ENCODE measurements around the gene SIGLEC15. TPM values are rescaled to one million over a fixed set of nuclear protein-coding genes. Genes with fewer than 3 reads are reported as not detected.

SIGLEC15 gene
- total RNA-seq, 1 donor from 2014 or later, result 0.32 TPM

DNA sequence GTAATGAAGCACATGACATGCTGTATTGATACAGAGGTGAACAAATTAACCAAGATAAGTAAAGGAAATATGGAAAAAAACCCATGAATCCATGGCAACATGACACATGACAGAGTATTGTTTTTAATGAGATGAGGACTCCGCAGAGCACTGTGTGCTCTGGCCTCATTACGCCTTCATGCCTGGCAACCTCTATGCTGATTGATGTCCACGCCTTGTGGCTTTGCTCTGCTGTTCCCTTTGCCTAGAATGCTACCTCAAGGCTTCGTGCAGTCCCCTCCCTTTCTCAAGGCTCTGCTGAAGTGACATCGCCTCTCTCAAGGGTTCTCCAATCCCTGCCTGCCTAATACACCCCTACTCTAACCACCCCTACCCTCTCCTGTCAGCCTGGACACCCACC is 8.4 kb downstream of the SIGLEC15 start:
- Histone ChIP-seq H3K4me3 (no peak overlapping the region), H3K27ac (no peak overlapping the region), H3K4me1 (peaks cover 25% of the 10 kb centered on the region), H3K27me3 (peaks cover 24% of the 10 kb centered on the region), H3K36me3 (no peaks in the 10 kb centered on the region), H3K9me3 (no peaks in the 10 kb centered on the region)
- DNase-seq (no peak), ATAC-seq (no peak)
- TF ChIP-seq, protein P1, sequence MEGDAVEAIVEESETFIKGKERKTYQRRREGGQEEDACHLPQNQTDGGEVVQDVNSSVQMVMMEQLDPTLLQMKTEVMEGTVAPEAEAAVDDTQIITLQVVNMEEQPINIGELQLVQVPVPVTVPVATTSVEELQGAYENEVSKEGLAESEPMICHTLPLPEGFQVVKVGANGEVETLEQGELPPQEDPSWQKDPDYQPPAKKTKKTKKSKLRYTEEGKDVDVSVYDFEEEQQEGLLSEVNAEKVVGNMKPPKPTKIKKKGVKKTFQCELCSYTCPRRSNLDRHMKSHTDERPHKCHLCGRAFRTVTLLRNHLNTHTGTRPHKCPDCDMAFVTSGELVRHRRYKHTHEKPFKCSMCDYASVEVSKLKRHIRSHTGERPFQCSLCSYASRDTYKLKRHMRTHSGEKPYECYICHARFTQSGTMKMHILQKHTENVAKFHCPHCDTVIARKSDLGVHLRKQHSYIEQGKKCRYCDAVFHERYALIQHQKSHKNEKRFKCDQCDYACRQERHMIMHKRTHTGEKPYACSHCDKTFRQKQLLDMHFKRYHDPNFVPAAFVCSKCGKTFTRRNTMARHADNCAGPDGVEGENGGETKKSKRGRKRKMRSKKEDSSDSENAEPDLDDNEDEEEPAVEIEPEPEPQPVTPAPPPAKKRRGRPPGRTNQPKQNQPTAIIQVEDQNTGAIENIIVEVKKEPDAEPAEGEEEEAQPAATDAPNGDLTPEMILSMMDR (IDR thresholded peaks at IDR 0.05), result no peak
- intact Hi-C loops (cut with DNase I), result loop anchor here (10.0 kb wide), 1 partner anchor 109 kb away; the partner anchor contains the start of gene SLC14A1

DNA sequence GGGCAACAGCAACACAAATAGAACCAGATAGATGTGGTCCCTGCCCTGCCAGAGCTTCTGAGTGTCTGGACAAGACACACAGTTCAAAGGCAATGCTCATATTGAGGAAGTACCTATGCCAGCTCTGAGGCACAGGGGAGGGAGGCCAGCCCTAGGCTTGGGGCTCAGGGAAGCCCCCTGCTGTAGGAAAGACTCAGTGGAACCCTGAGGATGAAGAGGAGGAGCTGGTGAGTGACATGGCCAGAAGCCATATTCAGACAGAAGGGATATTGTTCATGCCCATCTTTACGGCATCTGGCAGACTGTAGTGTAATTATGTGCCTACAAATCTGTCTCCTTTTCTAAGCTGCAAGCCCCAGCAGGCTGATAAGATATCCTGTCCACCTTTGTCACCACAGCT is 8.8 kb downstream of the SIGLEC15 start:
- TF ChIP-seq, protein P1 (IDR thresholded peaks at IDR 0.05), result no peak
- intact Hi-C loops (cut with DNase I), result loop anchor here (10.0 kb wide), 1 partner anchor 110 kb away; the partner anchor contains the start of gene SLC14A1
- H3K27me3 ChIP-seq, result peaks cover 29% of the 10 kb centered on the region
- H3K9me3 ChIP-seq, result no peaks in the 10 kb centered on the region
- ATAC-seq (no peak), DNase-seq (no peak)
- H3K36me3 ChIP-seq, result no peaks in the 10 kb centered on the region
- H3K4me3 ChIP-seq, result no peak overlapping the region
- peaks cover 22% of the 10 kb centered on the region for H3K4me1 ChIP-seq
- H3K27ac ChIP-seq, result no peak overlapping the region

DNA sequence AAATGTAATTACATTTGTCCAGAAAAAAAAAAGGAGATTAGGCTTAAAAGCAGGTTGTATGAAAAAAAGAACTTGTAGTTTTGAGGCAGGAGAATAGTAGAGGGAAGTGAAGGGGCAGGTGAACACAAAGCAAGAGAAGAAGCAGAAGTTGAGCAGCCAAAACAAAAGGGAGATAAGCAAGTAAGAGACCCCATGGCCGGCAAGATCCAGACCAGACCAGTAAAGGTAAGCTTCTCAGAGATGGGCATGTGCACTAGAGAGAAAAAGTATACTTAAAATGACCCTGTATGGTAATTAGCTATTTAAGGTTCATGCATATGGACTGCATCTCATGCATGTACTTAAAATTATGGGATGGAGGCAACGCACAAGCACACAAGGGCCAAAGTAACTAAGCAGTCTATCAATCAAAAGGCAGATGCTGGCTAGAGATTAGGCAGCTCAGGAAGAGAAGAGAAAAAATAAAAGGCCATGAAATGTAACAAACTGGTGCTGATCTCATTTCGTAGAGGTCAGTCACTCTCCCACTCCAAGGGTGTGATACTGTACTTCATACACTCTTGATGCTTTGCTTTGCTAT is 9.7 kb downstream of the SIGLEC15 start:
- peaks cover 30% of the 10 kb centered on the region for H3K27me3 ChIP-seq

DNA sequence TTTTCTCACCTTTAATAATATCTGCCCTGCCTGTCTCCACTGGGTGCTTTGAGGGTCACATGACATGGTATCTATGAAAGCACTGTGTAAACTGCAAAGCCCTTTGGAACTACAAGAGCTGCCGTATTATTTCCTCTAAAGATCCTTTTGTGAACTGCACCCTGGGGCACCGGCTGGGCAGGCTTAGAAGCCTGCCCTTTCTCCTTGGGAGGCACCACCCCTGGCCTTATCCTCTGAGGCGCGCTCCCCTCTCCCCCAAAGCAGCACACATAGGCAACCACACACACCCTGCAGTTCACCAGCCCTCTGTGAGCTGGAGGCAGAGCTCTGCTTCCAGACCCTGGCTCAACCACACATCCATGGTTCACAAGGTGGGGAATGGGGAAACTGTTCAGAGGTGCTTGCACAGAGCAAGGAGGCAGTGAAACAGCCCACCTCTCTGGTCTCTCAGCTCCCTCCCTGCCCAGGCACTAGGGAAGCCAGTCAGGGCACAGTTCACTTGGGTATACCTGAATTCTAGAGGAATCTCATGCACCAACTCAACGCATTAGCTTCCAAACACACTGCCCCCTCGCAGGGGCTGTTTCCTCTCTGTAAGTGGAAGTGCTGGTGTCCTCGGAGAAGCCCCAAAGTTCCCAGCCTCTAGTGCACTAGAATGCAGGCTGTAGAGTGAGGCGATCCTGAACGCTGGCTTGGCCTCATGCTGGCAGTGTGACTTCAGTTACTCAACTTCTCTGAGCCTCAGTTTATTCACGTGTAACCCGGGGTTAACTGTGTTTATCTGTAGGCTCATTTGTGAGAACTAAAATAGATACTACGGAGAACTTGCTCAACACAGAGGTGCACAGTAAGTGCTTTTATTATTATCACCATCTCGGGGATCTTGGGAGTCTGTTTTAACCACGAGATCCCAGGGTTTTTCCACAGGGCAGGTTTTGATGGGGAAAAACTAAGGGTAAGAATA is 11.0 kb downstream of the SIGLEC15 start:
- no peak for ATAC-seq
- intact Hi-C loops (cut with DNase I), result loop anchor here (10.0 kb wide), 1 partner anchor 112 kb away; the partner anchor contains the start of gene SLC14A1

More for the DNA sequence above, 9.7 kb downstream of the SIGLEC15 start:
- intact Hi-C loops (cut with DNase I), result loop anchor here (10.0 kb wide), 1 partner anchor 110 kb away; the partner anchor contains the start of gene SLC14A1
- Histone ChIP-seq H3K4me3 (no peak overlapping the region), H3K36me3 (no peaks in the 10 kb centered on the region), H3K27ac (no peak overlapping the region), H3K9me3 (no peaks in the 10 kb centered on the region), H3K4me1 (peaks cover 20% of the 10 kb centered on the region)
- ATAC-seq (no peak), DNase-seq (no peak)
- TF ChIP-seq, protein P1 (IDR thresholded peaks at IDR 0.05), result no peak

More for the DNA sequence above, 11.0 kb downstream of the SIGLEC15 start:
- H3K27ac ChIP-seq, result no peak overlapping the region
- no peaks in the 10 kb centered on the region for H3K9me3 ChIP-seq
- no peak for DNase-seq
- no peak overlapping the region for H3K4me3 ChIP-seq
- H3K36me3 ChIP-seq, result no peaks in the 10 kb centered on the region
- TF ChIP-seq, protein P1 (IDR thresholded peaks at IDR 0.05), result no peak
- peaks cover 30% of the 10 kb centered on the region for H3K27me3 ChIP-seq
- H3K4me1 ChIP-seq, result peaks cover 20% of the 10 kb centered on the region
